H1 (cell line): ENCODE measurements around the gene CELF4.

Source experiments
- CTCF ChIP-seq, 3 experiments: IDR thresholded peaks; 1 replicate in 2 of 3; 2 replicates in 1 of 3; pipeline versions ENCODE4 v1.5.1 to v1.6.1; 2011; ENCODE audit warnings: low read length in 3 of 3, mild to moderate bottlenecking in 3 of 3, inconsistent platforms in 2 of 3, low read depth in 1 of 3, moderate library complexity in 1 of 3; ENCODE audit not compliant: insufficient read depth in 1 of 3; ENCODE audit errors: control extremely low read depth in 1 of 3
- KDM5A ChIP-seq: fragments of 200-600 bp; IDR thresholded peaks from 2 replicates; pipeline ENCODE4 v1.7.1; 2012; ENCODE audit warnings: mild to moderate bottlenecking, low read length, inconsistent platforms, mixed read lengths

DNA sequence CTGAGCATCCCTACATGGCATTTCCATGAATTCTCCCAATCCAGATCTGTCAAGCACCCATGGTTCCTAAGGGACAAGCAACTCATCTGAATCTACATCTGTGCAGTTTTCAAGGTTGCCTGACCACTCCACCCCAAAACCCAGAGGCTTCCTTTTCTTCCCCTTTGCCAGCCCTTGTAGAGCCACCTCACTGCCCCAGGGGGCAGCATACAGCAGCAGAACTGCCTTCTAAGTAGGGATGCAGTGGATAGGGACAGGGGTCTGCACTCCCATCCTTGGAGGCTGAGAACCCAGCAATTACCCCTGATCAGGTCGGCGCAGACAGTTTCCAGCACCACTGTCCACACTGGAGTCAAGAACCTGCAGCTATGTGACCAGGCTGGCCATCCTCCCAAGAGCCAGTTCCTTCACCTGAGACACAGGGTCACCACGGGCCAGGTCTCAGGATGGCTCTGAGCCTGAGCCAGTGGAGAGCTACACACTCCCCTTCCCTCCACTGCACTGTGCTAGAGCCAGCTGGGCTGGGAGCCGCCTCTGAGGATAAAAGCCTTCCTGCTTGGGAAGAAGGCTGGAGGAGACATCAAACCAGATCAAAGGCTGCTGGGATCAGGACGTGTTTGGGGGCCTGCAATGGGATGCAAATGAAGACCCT lies 283.1 kb downstream of the CELF4 start:
- TF ChIP-seq KDM5A (no peak), CTCF (IDR thresholded peaks at IDR 0.05; ENCODE audit: control extremely low read depth in 1 of 3, insufficient read depth in 1 of 3, low read depth in 1 of 3, low read length in 3 of 3) (peak; percentile 76 to 83 (median 82))
